T follicular helper cell (primary cell): ENCODE measurements around the gene ARHGEF28.
A peak's percentile ranks its signal among the peaks of the same experiment; 100 is the strongest.

Experiments
- DNase-seq: peaks from one replicate; pipeline ENCODE4 v3.0.0-alpha.2; 2020; ENCODE audit warnings: low read depth
- total RNA-seq, 2 experiments: gene quantifications; one replicate each; lab custom pipeline; 2026; lab: John Stamatoyannopoulos, UW

ARHGEF28 gene, protein sequence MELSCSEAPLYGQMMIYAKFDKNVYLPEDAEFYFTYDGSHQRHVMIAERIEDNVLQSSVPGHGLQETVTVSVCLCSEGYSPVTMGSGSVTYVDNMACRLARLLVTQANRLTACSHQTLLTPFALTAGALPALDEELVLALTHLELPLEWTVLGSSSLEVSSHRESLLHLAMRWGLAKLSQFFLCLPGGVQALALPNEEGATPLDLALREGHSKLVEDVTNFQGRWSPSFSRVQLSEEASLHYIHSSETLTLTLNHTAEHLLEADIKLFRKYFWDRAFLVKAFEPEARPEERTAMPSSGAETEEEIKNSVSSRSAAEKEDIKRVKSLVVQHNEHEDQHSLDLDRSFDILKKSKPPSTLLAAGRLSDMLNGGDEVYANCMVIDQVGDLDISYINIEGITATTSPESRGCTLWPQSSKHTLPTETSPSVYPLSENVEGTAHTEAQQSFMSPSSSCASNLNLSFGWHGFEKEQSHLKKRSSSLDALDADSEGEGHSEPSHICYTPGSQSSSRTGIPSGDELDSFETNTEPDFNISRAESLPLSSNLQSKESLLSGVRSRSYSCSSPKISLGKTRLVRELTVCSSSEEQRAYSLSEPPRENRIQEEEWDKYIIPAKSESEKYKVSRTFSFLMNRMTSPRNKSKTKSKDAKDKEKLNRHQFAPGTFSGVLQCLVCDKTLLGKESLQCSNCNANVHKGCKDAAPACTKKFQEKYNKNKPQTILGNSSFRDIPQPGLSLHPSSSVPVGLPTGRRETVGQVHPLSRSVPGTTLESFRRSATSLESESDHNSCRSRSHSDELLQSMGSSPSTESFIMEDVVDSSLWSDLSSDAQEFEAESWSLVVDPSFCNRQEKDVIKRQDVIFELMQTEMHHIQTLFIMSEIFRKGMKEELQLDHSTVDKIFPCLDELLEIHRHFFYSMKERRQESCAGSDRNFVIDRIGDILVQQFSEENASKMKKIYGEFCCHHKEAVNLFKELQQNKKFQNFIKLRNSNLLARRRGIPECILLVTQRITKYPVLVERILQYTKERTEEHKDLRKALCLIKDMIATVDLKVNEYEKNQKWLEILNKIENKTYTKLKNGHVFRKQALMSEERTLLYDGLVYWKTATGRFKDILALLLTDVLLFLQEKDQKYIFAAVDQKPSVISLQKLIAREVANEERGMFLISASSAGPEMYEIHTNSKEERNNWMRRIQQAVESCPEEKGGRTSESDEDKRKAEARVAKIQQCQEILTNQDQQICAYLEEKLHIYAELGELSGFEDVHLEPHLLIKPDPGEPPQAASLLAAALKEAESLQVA (N-terminal part only)
- 0.13 to 0.36 reads per million in 2 experiments for total RNA-seq

- DNase-seq: peak; percentile 2
Observed at GRCh38 chr5:73625944-73626811, at the start of gene ARHGEF28. TSS of gene ARHGEF28 (plus strand) at chr5:73626196. CDS start at chr5:73684852, 58,656 bp downstream.

GRCh38 chr5:73582285-73583145, 43.5 kb upstream of the ARHGEF28 start:
- DNase-seq: no peak

DNA sequence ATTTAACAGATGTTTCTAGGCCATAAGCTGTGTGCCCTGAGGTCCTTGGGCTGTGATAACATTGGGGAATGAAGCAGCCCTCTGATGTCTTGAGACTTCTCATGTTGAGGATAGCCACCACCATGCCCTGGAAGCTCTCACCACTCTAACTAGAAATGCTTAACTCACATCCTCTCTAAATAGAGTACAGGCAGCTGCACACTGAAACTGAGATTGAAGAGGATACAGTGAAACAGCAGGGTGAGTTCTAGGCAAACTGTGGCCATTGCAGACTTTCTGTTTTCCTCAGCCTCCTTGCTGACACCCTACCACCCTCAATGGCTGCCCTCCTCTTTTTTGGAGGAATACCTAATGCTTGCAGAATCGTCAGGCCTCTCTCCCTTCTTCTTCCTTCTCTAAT, 38.1 kb upstream of the ARHGEF28 start:
- DNase-seq: no peak

GRCh38 chr5:73591102-73591695, 34.8 kb upstream of the ARHGEF28 start:
- DNase-seq: peak; percentile 23

DNA sequence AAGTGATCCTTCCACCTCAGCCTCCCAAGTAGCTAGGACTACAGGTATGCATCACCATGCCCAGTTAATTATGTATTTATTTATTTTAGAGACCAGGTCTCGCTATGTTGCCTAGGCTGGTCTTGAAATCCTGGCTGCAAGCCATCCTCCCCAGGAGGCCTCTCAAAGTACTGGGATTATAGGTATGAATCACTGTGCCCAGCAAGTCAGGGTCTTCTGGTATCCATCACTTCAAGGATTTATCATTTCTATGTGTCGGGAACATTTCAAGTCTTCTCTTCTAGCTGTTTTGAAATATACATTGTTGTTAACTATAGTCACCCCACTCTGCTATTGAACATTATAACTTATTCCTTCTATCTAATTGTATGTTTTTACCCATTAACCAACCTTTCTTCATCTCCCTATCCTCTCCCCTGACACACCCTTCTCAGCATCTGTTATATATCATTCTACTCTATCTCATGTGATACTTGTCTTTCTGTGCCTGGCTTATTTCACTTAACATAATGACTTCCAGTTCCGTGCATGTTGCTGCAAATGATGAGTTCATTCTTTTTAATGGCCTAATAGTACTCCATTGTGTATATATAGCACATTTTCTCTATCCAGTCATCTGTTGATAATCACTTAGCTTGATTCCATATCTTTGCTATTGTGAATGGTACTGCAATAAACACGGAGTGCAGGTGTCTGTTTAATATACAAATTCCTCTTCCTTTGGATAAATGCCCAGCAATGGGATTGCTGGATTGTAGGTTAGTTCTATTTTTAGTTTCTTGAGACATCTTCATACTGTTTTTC, 34.1 kb upstream of the ARHGEF28 start:
- DNase-seq: no peak

- no peak for DNase-seq
Observed at GRCh38 chr5:73592551-73592950, 33.4 kb upstream of the ARHGEF28 start.

GRCh38 chr5:73596705-73597328, 29.2 kb upstream of the ARHGEF28 start:
- no peak for DNase-seq

DNA sequence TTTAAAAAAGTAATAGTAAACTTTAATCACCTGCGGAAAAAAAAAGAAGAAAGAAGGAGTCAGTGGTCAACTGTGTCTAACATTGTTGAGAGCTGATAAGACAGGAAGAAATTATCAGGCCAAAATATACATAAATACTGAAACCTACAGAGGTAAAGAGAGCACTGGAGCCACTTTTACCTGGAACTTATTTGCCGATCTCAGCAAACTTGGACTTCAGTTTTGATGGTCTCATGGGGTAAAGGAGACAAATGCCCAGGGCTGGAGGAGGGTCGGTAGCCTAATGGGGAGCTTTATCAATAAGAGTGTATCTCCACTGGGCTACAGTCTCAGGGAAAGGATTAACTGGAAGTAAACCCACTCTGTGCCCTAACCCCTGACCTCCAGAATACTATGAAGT, 26.6 kb upstream of the ARHGEF28 start:
- DNase-seq: no peak

- no peak for DNase-seq
Observed at GRCh38 chr5:73603998-73604397, 22.0 kb upstream of the ARHGEF28 start.

GRCh38 chr5:73605223-73606087, 20.5 kb upstream of the ARHGEF28 start:
- no peak for DNase-seq

DNA sequence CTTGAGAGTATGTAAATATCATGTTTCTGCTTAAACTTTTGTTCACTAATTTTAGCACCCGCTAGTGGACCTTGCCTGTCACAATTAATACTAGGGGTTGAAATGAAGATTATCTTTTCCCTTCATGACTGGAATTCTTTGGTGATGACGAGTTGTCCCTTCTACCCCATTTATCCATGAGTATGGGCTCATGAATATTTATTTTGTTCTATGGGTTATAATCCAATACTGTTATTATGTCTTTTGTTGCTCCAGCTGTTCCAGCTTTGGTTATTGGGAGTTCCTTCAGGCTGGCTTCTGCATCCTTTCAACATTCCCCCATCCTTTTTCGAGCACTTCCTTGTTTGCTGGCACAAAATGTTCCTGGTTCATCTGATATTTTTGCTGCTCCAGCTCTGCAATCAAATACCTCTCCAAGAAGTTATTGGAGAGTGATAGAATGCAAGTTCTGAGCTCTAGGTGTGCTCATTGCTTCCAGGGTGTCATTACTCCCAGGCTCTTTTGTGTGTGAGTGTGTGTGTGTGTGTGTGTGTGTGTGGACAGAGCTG, 19.7 kb upstream of the ARHGEF28 start:
- DNase-seq: no peak

- DNase-seq: no peak
Observed at GRCh38 chr5:73607228-73607627, 18.8 kb upstream of the ARHGEF28 start.

DNA sequence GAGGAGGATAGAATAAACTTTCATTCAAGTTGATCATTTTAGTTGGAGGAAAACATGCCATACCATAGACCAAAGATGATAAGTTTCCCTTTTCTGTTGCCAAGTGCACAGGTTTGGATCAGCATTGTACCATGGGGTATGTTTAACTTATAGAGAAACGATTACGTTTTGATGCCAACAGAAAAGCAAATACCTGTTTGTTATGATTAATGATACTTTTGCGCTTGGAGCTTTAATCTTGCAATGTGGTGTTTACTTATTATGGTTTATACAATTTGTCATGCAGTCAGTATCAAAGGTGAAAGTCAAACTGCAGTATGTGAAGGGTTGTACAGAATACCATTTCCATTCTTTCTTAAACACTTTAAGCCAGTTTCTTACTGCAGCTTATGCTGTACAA, 13.2 kb upstream of the ARHGEF28 start:
- DNase-seq: no peak

DNA sequence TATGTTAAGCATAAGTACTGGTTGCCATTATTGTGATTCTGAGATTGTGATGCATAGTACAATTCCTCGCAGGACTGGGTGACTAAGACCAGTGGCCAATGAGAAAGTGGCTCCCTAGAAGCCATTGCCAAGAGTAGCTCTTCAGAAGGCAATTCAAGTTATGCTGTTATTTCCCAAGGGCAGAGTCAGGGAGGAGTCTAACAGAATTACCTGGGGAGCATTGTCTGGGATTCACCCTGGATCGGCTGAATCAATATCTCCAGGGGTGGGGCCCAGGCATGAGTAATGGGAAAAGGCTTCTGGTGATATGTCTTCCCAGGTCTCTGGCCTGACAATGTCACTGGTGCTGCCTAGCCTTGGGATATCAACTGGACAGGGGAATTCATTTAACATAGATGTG, 10.9 kb upstream of the ARHGEF28 start:
- DNase-seq: no peak

DNA sequence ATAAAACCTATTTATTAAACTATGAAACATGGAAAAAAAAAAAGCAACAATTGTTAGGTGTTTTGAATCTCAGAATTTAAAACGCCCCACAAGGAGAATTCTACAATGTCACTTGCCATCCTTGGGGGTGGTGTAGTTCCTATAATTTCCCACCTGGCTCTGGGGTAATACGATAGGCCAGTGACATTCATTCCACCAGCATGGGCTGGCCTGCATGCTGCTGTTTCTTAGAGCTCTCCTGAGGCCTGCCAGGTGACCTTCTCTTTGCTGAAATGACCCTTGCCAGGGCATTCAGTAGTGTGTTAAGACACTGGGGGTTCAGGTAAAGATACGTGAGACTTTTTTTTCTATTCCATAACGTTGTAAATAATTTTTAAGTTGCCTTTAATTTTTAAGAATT, 10.0 kb upstream of the ARHGEF28 start:
- no peak for DNase-seq

DNA sequence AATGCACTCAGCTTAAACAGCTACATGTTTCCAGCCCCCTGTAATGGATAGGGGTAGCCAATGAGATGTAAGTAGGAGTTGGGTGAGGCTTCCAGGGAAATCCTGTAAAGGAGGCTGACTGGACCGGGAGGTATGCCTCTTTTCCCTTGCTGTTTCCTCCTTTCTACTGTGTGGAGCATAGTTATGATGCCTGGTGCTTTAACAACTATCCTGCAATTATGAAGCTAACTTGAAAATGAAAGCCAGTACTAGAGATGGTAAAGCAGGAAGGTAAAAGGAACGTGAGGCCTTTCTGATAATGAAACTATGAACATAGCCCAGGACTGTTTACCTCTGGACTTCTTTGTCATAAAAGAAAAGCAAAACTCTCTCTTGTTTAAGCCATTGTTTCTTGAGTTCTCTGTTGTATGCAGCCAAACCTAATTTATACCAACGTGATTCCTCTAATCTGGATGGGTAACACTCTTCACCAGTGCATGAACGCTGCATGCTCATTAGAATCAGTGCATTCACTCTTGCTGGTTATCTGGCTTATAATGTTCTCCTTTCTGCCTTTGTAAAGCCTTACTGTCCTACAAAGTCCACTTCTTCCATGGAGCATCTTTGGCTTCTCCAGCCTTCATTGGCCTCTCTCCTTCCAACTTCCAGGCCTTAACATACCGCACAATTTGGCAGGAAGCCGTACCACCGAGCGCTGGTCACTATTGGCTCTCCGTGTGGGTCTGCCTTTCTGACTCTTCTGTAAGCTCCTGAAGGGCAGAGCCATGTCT, 8.3 kb upstream of the ARHGEF28 start:
- no peak for DNase-seq
